G401 (cell line): ENCODE results near the gene RNF220. TPM values are rescaled to one million over a fixed set of nuclear protein-coding genes. Genes with fewer than 3 reads are reported as not detected.
"Not testable (repeated sequence)": the region's sequence is repeated elsewhere in the genome, so short reads cannot be mapped to it uniquely, and the experiment has no call there.

Experiments used
- DNase-seq: peaks from one replicate; pipeline ENCODE4 v3.0.0-alpha.2; 2015; ENCODE audit warnings: low spot score
- in situ Hi-C: cut with HindIII; loops from 2 replicates; pipeline ENCODE4 v1.10.0; 2016; ENCODE audit warnings: low sequenced_read_pairs, mixed read lengths
- total RNA-seq: library from RNA; depleted of rRNA; stranded (reverse); fragments of >200 nt; shearing (Covaris generic); gene quantifications from 2 replicates; pipeline ENCODE4 v1.2.3, GENCODE V29; 2014

RNF220 gene
- total RNA-seq, 1 experiment from 2014 or later = 98.3 TPM

GRCh38 chr1:44476891-44477290 is 71.8 kb downstream of the RNF220 start:
- in situ Hi-C loops = no loop called here
- DNase-seq = no peak

GRCh38 chr1:44481701-44482100 is 76.6 kb downstream of the RNF220 start:
- no peak for DNase-seq
- in situ Hi-C loops = no loop called here

- in situ Hi-C loops = no loop called here
- no peak for DNase-seq
These were observed 78.2 kb downstream of the RNF220 start for GRCh38 chr1:44483089-44483874.

- in situ Hi-C loops = no loop called here
- DNase-seq = no peak
These were observed 79.2 kb downstream of the RNF220 start for GRCh38 chr1:44484155-44484688.

GRCh38 chr1:44485229-44485933 is 80.3 kb downstream of the RNF220 start:
- in situ Hi-C loops = no loop called here
- no peak for DNase-seq

GRCh38 chr1:44485934-44486460 is 80.9 kb downstream of the RNF220 start:
- in situ Hi-C loops = no loop called here
- DNase-seq = no peak

- DNase-seq = no peak
These were observed 84.4 kb downstream of the RNF220 start for GRCh38 chr1:44489481-44489880.

GRCh38 chr1:44496541-44497171 is 91.6 kb downstream of the RNF220 start:
- in situ Hi-C loops = no loop called here
- DNase-seq = no peak

More at GRCh38 chr1:44489481-44489880, 84.4 kb downstream of the RNF220 start:
- in situ Hi-C loops = no loop called here

GRCh38 chr1:44497422-44498170 is 92.5 kb downstream of the RNF220 start:
- in situ Hi-C loops = no loop called here
- no peak for DNase-seq

- in situ Hi-C loops = no loop called here
- no peak for DNase-seq
These were observed 94.3 kb downstream of the RNF220 start for GRCh38 chr1:44499306-44499705.

GRCh38 chr1:44500181-44501046 is 95.4 kb downstream of the RNF220 start:
- in situ Hi-C loops = no loop called here

GRCh38 chr1:44501047-44501890 is 96.2 kb downstream of the RNF220 start:
- in situ Hi-C loops = no loop called here
- DNase-seq = no peak

More at GRCh38 chr1:44500181-44501046, 95.4 kb downstream of the RNF220 start:
- DNase-seq = no peak

GRCh38 chr1:44502823-44503222 is 97.8 kb downstream of the RNF220 start:
- in situ Hi-C loops, DNase-seq: not testable (repeated sequence)

- in situ Hi-C loops = no loop called here
- no peak for DNase-seq
These were observed 98.6 kb downstream of the RNF220 start for GRCh38 chr1:44503625-44504024.

- peak; percentile 90 for DNase-seq
- in situ Hi-C loops = no loop called here
These were observed 100.3 kb downstream of the RNF220 start for GRCh38 chr1:44505210-44505993.
